Stimulated activated naive CD8-positive, alpha-beta T cell treated with anti-CD3 and anti-CD28 coated beads, Interleukin-15, Interleukin-2, amounts not matched to agents 100 ng/mL and 50 ng/mL, for 24 hours (primary cell): ENCODE measurements around the gene TLK1.
A peak's percentile ranks its signal among the peaks of the same experiment; 100 is the strongest.
"Not testable (repeated sequence)": the region's sequence is repeated elsewhere in the genome, so short reads cannot be mapped to it uniquely, and the experiment has no call there.

Experiments used
- H3K27ac Mint-ChIP-seq: one replicate; pipeline ENCODE4 v1.8.0; 2021; ENCODE audit warnings: mild to moderate bottlenecking, mixed read lengths
- H3K27me3 Mint-ChIP-seq: one replicate; pipeline ENCODE4 v1.8.0; 2021; ENCODE audit warnings: mixed read lengths
- H3K36me3 Mint-ChIP-seq: one replicate; pipeline ENCODE4 v1.8.0; 2021; ENCODE audit warnings: low read depth, mixed read lengths
- H3K4me1 Mint-ChIP-seq: one replicate; pipeline ENCODE4 v1.8.0; 2021; ENCODE audit warnings: low read depth, mixed read lengths
- H3K4me3 Mint-ChIP-seq: one replicate; pipeline ENCODE4 v1.8.0; 2021; ENCODE audit warnings: mild to moderate bottlenecking, mixed read lengths
- H3K9me3 Mint-ChIP-seq: one replicate; pipeline ENCODE4 v1.8.0; 2021; ENCODE audit warnings: mixed read lengths

The TLK1 gene

GRCh38 chr2:171180229-171180930, 19.7 kb upstream of the TLK1 start:
- no peaks in the 10 kb centered on the region for H3K9me3 Mint-ChIP-seq
- no peak overlapping the region for H3K27ac Mint-ChIP-seq

DNA sequence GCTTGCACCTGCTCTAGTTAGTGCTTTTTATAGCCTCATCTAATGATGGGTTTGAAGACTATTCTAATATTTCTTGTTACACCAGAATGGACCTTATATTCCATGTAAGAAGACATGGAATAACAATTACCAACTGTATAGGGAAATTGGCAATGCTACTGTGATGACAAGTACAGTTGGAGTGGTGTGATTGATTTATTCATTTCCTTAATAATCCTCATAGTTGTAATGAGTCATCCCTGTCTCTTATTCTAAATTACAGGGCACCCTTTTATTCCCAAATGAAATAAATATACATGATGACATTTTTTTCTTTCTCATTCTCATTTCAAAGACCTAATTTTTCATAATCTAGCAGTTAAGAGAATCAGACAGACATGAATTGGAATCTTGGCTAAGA, 18.3 kb upstream of the TLK1 start:
- peaks cover 6% of the 10 kb centered on the region for H3K4me1 Mint-ChIP-seq
- no peaks in the 10 kb centered on the region for H3K36me3 Mint-ChIP-seq
- peaks cover 3% of the 10 kb centered on the region for H3K27me3 Mint-ChIP-seq
- H3K9me3 Mint-ChIP-seq: no peaks in the 10 kb centered on the region
- H3K4me3 Mint-ChIP-seq: no peak overlapping the region
- H3K27ac Mint-ChIP-seq: no peak overlapping the region

More at GRCh38 chr2:171180229-171180930, 19.7 kb upstream of the TLK1 start:
- H3K4me1 Mint-ChIP-seq: peaks cover 6% of the 10 kb centered on the region
- H3K36me3 Mint-ChIP-seq: no peaks in the 10 kb centered on the region
- H3K4me3 Mint-ChIP-seq: no peak overlapping the region
- peaks cover 7% of the 10 kb centered on the region for H3K27me3 Mint-ChIP-seq

- Mint-ChIP-seq H3K4me1 (peaks cover 6% of the 10 kb centered on the region), H3K27ac (no peak overlapping the region), H3K36me3 (no peaks in the 10 kb centered on the region), H3K27me3 (no peaks in the 10 kb centered on the region), H3K4me3 (no peak overlapping the region), H3K9me3 (peaks cover 4% of the 10 kb centered on the region)
Measured at GRCh38 chr2:171176516-171176915, 15.8 kb upstream of the TLK1 start.

GRCh38 chr2:171174075-171174474, 13.4 kb upstream of the TLK1 start:
- no peaks in the 10 kb centered on the region for H3K27me3 Mint-ChIP-seq
- peaks cover 4% of the 10 kb centered on the region for H3K9me3 Mint-ChIP-seq
- H3K27ac Mint-ChIP-seq: no peak overlapping the region
- no peaks in the 10 kb centered on the region for H3K4me1 Mint-ChIP-seq
- H3K4me3 Mint-ChIP-seq: no peak overlapping the region
- H3K36me3 Mint-ChIP-seq: no peaks in the 10 kb centered on the region

GRCh38 chr2:171173087-171173486, 12.4 kb upstream of the TLK1 start:
- no peaks in the 10 kb centered on the region for H3K4me1 Mint-ChIP-seq
- H3K27ac Mint-ChIP-seq: no peak overlapping the region
- no peak overlapping the region for H3K4me3 Mint-ChIP-seq
- H3K9me3 Mint-ChIP-seq: peaks cover 4% of the 10 kb centered on the region
- no peaks in the 10 kb centered on the region for H3K27me3 Mint-ChIP-seq
- no peaks in the 10 kb centered on the region for H3K36me3 Mint-ChIP-seq

DNA sequence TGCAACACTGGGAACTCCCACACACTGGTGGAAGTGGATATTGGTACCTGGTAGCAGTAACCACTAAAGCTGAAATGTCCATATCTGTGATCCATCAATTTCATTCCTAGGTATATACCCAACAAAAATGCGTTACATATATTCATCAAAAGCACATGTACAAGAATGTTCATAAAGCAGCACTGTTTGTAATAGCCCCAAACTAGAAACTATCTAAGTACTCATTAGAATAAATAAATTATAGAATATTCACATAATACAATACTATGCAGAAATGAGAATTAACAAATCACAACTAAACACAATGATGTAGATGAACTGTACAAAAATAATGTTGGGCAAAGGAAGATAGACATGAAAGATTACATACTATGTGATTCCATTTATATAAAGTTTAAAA, 11.1 kb upstream of the TLK1 start:
- Mint-ChIP-seq H3K4me1 (no peaks in the 10 kb centered on the region), H3K36me3 (no peaks in the 10 kb centered on the region), H3K9me3 (peaks cover 4% of the 10 kb centered on the region), H3K27me3 (no peaks in the 10 kb centered on the region), H3K4me3 (no peak overlapping the region), H3K27ac (no peak overlapping the region)

- Mint-ChIP-seq H3K36me3 (no peaks in the 10 kb centered on the region), H3K4me1 (no peaks in the 10 kb centered on the region), H3K9me3 (peaks cover 4% of the 10 kb centered on the region), H3K4me3 (no peak overlapping the region), H3K27me3 (no peaks in the 10 kb centered on the region), H3K27ac (no peak overlapping the region)
Measured at GRCh38 chr2:171169839-171170238, 9.1 kb upstream of the TLK1 start.

- Mint-ChIP-seq H3K36me3 (no peaks in the 10 kb centered on the region), H3K27ac (no peak overlapping the region), H3K4me3 (no peak overlapping the region), H3K9me3 (peaks cover 4% of the 10 kb centered on the region), H3K4me1 (no peaks in the 10 kb centered on the region), H3K27me3 (no peaks in the 10 kb centered on the region)
Measured at GRCh38 chr2:171169333-171169732, 8.6 kb upstream of the TLK1 start.

DNA sequence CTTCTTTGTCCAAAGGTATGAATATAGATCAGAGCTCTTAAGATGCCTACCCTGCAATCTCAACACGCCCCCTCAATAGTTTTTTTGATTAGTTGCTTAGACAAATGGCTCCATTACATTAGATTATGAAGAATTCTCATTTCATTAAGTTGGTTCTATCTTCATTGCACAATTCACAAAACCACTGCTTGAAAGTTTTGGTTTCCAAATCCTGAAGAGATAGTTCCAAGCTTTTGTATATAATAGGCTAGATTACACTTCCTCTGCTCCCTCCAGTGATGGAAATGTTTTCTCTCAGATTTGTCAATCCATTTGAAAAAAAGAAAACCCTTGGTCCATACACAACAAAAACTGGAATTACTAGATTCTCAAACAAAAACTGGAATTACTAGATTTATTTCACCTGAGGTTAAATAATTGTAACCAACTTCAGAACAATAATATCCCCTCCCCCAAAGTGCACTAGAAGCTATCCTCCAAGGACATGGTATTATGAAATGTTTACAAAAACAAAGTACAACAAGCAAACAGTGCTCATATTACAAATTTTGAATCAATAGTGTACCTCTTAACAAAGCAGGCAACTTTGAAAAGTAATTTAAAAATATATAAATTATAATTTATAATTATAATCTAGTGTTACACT, 6.8 kb upstream of the TLK1 start:
- Mint-ChIP-seq H3K27ac (no peak overlapping the region), H3K36me3 (no peaks in the 10 kb centered on the region), H3K9me3 (peaks cover under 1% of the 10 kb centered on the region), H3K4me1 (peaks cover 18% of the 10 kb centered on the region), H3K27me3 (no peaks in the 10 kb centered on the region), H3K4me3 (no peak overlapping the region)

GRCh38 chr2:171166328-171166983, 5.8 kb upstream of the TLK1 start:
- H3K27ac Mint-ChIP-seq: no peak overlapping the region
- no peaks in the 10 kb centered on the region for H3K9me3 Mint-ChIP-seq
- H3K4me1 Mint-ChIP-seq: peaks cover 28% of the 10 kb centered on the region
- H3K27me3 Mint-ChIP-seq: no peaks in the 10 kb centered on the region
- no peaks in the 10 kb centered on the region for H3K36me3 Mint-ChIP-seq
- no peak overlapping the region for H3K4me3 Mint-ChIP-seq

GRCh38 chr2:171165967-171166327, 5.3 kb upstream of the TLK1 start:
- H3K9me3 Mint-ChIP-seq: no peaks in the 10 kb centered on the region
- H3K36me3 Mint-ChIP-seq: no peaks in the 10 kb centered on the region
- peaks cover 32% of the 10 kb centered on the region for H3K4me1 Mint-ChIP-seq
- H3K27me3 Mint-ChIP-seq: no peaks in the 10 kb centered on the region
- H3K4me3 Mint-ChIP-seq: no peak overlapping the region
- no peak overlapping the region for H3K27ac Mint-ChIP-seq

- Mint-ChIP-seq H3K27ac (peak overlapping the region; percentile 98), H3K4me1 (peaks cover 39% of the 10 kb centered on the region), H3K36me3 (no peaks in the 10 kb centered on the region), H3K4me3 (peak overlapping the region; percentile 96), H3K27me3 (no peaks in the 10 kb centered on the region), H3K9me3 (no peaks in the 10 kb centered on the region)
Measured at GRCh38 chr2:171163261-171163660, 2.6 kb upstream of the TLK1 start.

- Mint-ChIP-seq H3K27ac (peak overlapping the region; percentile 98), H3K4me3 (peak overlapping the region; percentile 96)
Measured at GRCh38 chr2:171162522-171163197, 2.0 kb upstream of the TLK1 start.

DNA sequence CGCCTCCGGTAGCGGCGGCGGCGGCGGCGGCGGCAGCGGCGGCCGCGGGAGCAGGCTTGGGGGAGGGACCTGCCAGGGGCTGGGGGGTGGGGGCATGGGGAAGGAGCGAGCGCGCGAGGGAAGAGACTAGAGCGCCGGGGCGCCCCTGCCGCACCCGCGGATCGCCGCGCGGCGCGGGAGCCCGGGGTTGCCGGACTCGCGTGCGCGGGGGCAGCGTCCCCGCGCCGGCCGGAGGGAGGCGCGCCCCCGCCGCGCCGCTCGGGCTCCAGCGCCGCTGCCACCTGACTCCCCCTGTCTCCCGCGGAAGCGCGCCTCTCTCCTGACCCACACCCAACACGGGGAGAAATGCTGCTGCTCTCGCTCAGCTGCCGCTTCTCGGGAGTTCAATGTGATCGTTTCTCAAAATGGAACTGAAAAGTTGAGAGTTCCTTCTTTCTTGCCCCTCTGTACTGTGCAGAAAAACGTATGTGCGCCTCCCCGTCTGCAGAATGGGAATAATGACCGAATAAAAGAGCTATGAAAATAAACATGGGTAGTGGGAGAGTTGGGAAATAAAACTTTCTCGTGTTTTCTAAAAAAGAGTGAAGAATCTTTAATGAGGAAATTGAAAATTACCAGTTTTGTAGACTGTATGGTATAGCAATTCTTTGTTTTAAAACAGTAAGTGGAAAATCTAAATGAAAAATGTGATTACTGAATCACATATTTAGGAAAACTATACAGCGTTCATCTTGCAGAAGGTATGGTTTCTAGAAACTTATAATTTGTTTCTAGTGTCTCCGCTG, 455 bp upstream of the TLK1 start:
- H3K4me1 Mint-ChIP-seq: peaks cover 58% of the 10 kb centered on the region
- peak overlapping the region; percentile 96 for H3K4me3 Mint-ChIP-seq
- H3K27ac Mint-ChIP-seq: peak overlapping the region; percentile 98
- H3K27me3 Mint-ChIP-seq: no peaks in the 10 kb centered on the region
- H3K9me3 Mint-ChIP-seq: no peaks in the 10 kb centered on the region
- no peaks in the 10 kb centered on the region for H3K36me3 Mint-ChIP-seq

More at GRCh38 chr2:171162522-171163197, 2.0 kb upstream of the TLK1 start:
- not testable (repeated sequence) for H3K36me3 Mint-ChIP-seq, H3K27me3 Mint-ChIP-seq, H3K9me3 Mint-ChIP-seq
- peaks cover 44% of the 10 kb centered on the region for H3K4me1 Mint-ChIP-seq
